GM21619 (cell line): ENCODE results near the gene ARFGEF3.
"Not testable (repeated sequence)": the region's sequence is repeated elsewhere in the genome, so short reads cannot be mapped to it uniquely, and the experiment has no call there.

Experiments used
- ATAC-seq: cut with Tn5 transposase; IDR thresholded peaks from one replicate; pipeline ENCODE4 v1.9.1; 2021; ENCODE audit not compliant: unreplicated experiment

The ARFGEF3 gene

DNA sequence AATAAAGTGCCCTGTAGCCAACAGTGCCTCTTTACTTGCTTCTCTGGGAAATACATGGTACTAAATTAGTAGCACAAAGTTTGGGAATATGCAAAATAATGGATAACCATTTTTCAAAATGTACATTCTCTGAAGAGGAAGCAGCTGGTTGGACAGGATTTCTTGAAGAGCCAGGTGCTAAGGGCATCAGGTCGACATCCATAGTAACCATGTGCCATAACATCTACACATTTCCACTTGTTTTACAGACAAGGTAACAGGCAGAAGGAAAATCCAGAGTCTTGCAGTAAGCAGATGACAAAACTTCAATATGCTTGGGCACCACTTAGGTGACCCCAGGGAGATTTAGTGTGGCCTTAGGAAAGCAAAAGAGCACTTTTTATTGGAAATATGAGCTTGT, 179.4 kb downstream of the ARFGEF3 start:
- ATAC-seq: no peak

DNA sequence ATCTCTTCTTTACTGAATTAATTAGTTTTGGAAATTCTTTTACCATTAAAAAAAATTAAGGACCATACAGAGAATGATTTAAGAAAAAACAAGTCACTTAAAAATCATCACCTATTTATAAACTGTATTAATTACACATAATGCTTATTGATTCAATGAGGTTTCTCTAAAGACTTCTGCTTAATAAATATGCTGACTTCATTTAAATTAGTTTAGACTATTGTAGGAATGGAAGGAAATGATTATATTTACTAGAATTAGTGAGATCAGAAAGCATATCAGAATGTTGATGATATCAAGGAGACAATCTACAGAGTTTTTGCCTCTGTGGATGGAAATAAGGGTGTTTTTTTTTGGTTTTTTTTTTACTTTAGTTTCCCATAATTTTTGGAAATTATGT, 181.4 kb downstream of the ARFGEF3 start:
- ATAC-seq: no peak

DNA sequence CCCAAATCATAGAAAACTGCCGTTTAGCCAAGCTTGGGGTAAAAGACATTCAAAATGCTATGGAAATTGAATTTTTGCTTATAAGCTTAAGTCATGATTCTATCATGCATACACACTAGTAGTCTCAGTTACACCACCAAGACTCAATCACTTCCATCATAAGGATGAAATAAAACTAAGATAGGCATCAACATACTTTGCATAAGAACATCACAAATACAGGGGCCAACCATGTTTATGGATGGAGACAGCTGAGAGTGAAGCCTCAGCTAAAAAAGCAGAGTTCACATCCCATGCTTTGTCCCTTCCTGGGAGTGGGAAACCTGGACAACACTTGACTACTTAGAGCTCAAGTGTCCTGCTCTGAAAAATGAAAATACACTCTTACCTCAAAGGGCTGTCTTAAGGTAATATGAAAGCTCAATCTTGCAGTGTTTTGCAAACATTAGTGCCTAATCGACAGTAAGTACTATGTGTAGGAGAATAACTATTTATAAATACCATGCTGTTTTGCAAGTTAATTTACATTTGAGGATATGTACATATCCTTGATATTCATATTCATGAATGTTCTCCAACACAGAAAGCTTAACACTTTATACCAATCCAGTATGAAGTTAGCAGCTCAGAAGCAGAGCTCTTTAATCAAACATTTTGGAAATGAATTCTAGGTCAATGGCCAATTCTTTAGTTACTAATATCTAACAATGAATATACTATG, 184.0 kb downstream of the ARFGEF3 start:
- no peak for ATAC-seq

DNA sequence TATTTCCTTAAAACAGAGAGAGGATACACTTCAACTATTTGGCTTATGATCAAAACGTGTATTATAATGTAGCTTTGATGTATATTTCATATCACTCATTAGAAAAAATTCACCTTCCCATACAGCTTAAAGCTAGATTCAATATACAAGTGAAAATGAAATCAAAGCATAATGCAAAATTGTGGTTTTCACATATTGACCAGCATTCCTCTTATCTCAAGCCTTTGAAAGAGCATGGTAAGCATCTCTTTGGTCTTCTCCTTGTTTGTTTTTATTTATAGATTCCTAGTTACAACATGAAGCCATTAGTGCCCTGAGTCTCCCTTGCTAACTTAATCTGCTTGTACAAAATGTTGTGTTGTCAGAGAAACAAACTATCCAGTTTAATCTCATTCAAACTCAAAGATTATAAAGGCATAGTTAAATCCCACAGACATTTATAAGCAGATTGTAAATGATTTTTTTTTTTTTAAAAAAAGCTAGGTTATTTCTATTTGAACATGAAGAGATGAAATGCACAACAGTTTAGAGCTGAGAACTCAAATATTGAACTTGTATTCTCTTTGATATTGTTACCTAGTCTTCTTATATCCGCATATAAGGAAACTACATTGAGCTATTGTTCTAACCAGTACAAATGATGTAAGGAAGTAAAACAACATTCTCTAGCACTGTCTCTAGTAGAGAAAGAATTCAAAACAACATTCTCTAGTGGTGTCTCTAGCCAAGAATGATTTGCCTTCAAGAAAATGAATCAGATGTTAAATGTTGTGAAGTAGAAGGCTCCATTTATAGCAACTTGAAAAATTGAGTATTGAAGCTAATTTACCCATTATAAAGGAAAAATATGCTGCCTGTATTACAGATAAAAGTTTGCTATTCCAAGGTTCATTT, 184.8 kb downstream of the ARFGEF3 start:
- ATAC-seq: no peak

DNA sequence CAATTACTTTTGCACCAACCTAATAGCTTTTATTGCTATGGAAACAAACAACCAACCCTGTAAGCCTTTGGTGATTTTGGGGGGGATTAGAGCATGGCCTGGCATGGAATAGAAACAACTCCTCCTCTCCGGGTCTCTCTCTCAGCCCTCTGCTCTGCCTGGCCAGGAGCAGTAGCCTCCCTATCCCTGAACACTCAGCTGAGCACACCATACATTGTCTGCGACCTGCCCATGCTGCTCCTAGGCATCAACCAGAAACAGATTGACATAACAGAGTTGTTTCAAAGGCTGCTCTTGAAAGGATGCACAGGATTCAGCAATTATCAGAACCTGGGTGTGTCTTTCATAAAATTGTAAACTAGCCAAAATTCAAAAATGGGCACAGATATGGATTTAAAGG, 186.1 kb downstream of the ARFGEF3 start:
- no peak for ATAC-seq

DNA sequence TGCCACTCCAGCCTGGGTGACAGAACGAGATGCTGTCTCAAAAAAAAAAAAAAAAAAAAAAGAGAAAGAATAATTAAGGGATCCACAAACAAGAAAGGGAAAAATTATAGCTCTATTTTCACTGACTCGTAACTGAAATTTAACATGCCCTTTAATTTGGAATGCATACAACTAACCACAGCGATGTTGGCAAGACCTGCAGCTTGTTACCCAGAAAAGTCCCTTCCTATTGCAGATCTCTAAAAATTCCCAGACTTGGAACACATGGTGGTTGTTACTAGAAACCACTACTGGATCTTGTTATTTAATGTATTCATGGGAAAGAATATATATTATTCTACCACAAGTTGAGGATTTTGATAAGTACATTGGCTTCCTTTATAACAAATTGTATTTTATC, 188.2 kb downstream of the ARFGEF3 start:
- ATAC-seq: no peak

DNA sequence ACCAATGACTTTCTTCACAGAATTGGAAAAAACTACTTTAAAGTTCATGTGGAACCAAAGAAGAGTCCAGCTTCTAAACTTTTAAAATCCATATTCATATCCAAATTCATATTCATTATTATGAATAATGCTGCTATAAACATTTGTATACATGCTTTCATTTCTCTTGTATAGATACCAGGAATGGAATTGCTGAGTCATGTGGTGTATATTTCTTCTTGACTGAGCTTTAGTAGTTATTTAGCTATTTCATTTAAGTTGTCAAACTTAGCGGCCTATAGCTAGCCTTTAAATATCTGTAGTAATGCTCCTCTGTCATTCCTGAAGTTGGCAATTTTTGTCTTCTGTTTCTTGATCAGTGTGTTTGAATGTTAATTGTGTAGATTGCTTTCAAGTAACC, 196.2 kb downstream of the ARFGEF3 start:
- ATAC-seq: no peak

DNA sequence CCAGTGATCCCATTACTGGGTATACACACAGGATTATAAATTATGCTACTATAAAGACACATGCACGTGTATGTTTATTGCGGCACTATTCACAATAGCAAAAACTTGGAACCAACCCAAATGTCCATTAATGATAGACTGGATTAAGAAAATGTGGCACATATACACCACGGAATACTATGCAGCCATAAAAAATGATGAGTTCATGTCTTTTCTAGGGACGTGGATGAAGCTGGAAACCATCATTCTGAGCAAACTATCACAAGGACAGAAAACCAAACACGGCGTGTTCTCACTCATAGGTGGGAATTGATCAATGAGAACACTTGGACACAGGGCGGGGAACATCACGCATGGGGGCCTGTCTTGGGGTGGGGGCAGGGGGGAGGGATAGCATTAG, 206.9 kb downstream of the ARFGEF3 start:
- not testable (repeated sequence) for ATAC-seq

DNA sequence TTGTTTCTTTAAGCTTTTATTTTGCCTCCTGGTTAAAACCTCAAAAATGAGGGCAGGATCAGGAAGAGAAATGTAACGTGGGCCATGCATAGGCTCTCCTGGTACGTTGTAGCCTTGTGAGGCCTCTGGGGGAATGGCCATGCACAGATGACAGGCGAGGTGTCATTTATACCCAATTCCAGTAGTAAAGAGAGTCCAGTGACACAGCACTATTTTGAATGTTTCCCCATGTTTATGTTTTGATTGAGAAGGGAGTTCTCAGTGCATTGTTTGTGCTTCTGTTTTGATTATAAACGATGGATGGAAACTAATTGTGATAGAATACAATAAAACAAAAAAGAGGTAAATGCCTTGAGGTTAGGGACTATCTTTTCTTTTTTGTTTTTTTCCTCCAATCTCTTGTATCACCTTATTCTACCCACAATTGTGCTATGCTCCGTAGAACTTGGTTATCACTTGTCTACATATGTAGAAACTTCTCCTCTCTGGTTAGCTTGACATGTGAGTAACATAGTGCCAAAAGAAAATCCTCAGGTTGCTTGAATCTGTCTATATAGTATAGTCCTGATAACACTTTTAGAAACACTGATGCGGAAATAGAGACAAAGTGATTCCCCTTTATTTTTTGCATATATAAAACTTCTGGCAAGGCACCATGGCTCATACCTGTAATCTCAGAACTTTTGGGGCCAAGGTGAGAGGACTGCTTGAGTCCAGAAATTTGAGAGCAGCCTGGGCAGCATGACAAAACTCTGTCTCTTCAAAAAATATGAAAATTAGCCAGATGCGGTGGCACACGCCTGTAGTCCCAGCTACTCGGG, 209.1 kb downstream of the ARFGEF3 start:
- no peak for ATAC-seq

GRCh38 chr6:138371452-138371711, 209.6 kb downstream of the ARFGEF3 start:
- ATAC-seq: no peak

DNA sequence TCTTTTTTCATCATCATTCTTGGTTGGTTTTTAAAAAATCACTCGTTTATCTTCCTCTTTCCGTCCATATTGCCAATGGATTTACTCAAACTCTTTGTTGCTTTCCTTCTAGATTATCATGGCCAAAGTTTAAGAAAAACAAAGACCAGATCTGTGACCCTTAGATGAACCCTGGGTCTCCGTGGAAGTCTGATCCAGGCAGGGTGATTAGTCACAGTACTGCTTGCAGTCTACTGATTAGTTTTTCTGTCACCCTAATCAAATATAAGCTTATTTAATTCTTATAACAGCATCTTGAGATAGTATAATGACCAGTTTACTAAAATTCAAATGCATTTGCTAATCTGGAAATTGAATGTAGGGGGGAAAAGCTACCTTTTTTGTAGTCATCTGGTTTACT, 210.0 kb downstream of the ARFGEF3 start:
- no peak for ATAC-seq

DNA sequence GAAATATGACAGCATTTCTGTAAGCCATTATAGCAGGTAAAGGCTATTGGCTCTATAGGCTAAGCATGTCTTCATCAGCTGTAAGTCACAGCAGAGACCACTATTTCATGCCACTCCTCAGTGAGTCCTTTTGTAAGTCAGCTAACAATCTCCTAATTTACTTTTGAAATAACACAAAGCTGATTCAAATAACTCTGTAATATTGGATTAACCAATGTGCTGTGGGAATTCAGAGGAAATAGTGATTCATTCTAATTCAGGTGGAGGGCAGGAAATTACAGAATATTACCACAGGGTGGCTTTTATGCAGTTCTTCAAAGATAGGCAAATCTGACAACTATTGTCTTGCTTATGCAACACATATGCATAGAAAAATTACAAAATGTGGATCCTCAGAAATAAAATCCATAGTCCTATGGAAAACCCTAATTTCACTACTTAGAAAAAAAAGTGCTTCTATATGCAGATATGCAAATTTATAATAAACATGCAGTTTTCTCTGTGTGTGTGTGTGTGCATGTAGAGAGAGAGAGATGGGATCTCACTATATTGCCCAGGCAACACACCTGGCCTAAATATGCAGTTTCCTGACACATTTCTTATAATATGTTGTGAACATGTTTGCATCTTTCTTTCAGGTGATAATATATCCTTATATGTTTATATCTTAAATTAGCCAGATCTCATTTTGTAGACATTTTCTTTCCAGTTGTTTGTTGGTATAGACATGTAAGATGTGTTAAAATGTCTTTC, 211.1 kb downstream of the ARFGEF3 start:
- ATAC-seq: no peak

GRCh38 chr6:138374230-138374629, 212.5 kb downstream of the ARFGEF3 start:
- ATAC-seq: no peak

- no peak for ATAC-seq
Measured at GRCh38 chr6:138374815-138375214, 213.1 kb downstream of the ARFGEF3 start.

DNA sequence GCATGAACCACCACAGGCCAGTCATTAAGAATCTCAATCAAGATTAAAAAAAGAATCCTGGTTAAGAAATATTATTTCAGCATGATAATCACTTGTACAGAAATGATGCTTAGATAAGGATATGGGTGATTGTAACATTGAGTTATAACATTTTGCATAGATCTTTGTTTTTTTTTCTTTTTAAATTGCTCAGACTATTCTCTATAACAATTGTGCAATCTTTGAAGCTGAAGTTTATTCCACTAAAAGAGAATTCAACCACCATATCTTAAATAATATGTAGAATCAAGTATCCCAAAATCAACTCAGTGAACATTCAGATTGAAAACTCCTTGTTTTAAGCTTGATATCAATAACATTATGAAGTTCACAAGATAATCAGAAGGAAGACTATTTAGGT, 215.3 kb downstream of the ARFGEF3 start:
- ATAC-seq: no peak

GRCh38 chr6:138377844-138378243, 216.1 kb downstream of the ARFGEF3 start, which contains the start of gene SMIM28:
Gene SMIM28, plus strand, starts transcription at chr6:138377905. Its CDS starts 168 bp downstream, at chr6:138378073.
- ATAC-seq: no peak

GRCh38 chr6:138378463-138378862, 216.7 kb downstream of the ARFGEF3 start:
- no peak for ATAC-seq

DNA sequence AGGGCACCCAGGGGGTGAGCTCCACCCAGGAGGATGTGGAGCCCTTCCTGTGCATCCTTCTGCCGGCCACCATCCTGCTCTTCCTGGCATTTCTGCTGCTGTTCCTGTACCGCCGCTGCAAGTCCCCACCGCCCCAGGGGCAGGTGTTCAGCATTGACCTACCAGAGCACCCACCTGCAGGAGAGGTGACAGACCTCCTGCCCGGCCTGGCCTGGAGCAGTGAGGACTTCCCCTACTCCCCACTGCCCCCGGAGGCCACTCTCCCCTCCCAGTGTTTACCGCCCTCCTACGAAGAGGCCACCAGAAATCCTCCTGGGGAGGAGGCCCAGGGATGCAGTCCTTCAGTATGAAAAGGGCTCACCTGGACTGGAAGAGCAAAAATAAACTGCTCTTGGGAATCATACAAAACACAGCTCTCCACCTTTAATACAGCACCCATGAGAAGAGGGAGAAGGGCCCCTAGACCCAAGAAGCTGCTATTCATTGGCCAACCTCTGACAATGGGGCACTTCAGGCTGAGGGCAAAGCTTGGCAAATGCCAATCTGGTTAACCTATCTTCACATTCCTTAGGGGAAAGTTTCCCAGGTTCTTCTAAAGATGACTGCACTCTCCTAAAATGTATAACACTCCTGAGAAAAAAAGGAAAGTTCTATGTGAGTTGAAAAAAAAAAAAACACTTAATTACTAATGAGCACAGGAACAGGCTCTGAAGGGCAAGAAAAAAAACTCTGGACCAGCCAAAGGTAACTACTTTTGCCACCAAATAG, 220.9 kb downstream of the ARFGEF3 start:
- ATAC-seq: no peak

- no peak for ATAC-seq
Measured at GRCh38 chr6:138383776-138384175, 222.0 kb downstream of the ARFGEF3 start.

GRCh38 chr6:138386897-138387296, 225.2 kb downstream of the ARFGEF3 start:
- ATAC-seq: no peak
